ENCODE results near the gene MFRP. TPM values are rescaled to one million over a fixed set of nuclear protein-coding genes. Genes with fewer than 3 reads are reported as not detected.
A peak's percentile ranks its signal among the peaks of the same experiment; 100 is the strongest.

The MFRP gene
- total and polyA plus RNA-seq, 10 of the 15 experiments (the other 5 are each of a cell fraction or from before 2014, with no cell fraction given), result not detected

DNA sequence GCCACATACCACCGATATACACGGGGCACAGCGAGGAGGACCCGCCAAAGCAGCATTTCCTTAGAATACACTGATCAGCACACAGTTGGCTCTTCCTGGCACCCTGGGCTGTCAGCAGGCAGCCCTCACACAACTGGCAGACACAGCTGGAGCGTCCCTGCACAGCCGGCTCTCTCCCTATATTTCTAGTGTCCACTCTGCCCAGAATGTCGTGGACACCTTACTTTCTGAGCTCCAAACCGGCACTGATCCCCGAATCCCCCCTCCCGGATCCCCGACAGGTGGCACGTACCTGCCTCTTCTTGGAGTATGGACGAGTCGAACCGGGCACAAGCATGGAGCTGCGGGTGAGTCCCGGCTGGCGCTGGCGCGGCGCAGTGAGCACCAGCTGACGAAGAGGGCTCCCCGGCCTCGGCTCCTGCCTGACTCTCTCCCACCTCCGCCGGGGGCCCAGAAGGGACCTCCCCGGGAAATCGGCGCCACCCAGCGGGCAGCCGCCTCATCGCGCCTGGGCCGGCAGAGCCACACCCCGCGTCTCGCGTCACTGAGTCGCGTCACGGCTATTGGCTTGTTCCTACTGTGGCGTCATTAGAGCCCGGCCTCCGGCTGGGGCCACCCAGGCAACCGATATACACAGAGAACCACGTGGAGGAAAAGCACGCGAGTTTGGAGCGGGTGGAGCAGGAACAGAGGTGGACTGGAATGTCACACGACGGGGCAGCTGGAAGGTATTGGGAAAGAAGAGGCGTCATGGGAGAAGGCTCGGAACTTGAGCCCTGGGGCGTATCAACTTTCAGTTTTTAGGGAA, 34.9 kb upstream of the MFRP start, which contains the start of gene USP2 (continued):
- no peak for TF ChIP-seq EP300 (IDR thresholded peaks at IDR 0.05; ENCODE audit: borderline replicate concordance in 1 of 2, control insufficient read depth in 1 of 2, low read depth in 2 of 2, low read length in 2 of 2)
- TF ChIP-seq, protein P1, sequence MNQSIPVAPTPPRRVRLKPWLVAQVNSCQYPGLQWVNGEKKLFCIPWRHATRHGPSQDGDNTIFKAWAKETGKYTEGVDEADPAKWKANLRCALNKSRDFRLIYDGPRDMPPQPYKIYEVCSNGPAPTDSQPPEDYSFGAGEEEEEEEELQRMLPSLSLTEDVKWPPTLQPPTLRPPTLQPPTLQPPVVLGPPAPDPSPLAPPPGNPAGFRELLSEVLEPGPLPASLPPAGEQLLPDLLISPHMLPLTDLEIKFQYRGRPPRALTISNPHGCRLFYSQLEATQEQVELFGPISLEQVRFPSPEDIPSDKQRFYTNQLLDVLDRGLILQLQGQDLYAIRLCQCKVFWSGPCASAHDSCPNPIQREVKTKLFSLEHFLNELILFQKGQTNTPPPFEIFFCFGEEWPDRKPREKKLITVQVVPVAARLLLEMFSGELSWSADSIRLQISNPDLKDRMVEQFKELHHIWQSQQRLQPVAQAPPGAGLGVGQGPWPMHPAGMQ (IDR thresholded peaks at IDR 0.05; ENCODE audit: borderline replicate concordance), result no peak
- TF ChIP-seq TCF3 (IDR thresholded peaks at IDR 0.05; ENCODE audit: borderline replicate concordance, insufficient read depth, low read depth, low read length), result no peak
- TF ChIP-seq HDAC2 (IDR thresholded peaks at IDR 0.05), result no peak
- no peak for TF ChIP-seq MYB (IDR thresholded peaks at IDR 0.05; ENCODE audit: borderline replicate concordance, low read depth, low read length)
- TF ChIP-seq, protein P2, sequence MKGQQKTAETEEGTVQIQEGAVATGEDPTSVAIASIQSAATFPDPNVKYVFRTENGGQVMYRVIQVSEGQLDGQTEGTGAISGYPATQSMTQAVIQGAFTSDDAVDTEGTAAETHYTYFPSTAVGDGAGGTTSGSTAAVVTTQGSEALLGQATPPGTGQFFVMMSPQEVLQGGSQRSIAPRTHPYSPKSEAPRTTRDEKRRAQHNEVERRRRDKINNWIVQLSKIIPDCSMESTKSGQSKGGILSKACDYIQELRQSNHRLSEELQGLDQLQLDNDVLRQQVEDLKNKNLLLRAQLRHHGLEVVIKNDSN (IDR thresholded peaks at IDR 0.05; ENCODE audit: borderline replicate concordance, extremely low read length, insufficient read depth, low read depth, low read length), result peak; percentile 76
- TF ChIP-seq MEF2B (IDR thresholded peaks at IDR 0.05; ENCODE audit: partially characterized antibody, poor library complexity, severe bottlenecking), result no peak
- TF ChIP-seq, protein P3, sequence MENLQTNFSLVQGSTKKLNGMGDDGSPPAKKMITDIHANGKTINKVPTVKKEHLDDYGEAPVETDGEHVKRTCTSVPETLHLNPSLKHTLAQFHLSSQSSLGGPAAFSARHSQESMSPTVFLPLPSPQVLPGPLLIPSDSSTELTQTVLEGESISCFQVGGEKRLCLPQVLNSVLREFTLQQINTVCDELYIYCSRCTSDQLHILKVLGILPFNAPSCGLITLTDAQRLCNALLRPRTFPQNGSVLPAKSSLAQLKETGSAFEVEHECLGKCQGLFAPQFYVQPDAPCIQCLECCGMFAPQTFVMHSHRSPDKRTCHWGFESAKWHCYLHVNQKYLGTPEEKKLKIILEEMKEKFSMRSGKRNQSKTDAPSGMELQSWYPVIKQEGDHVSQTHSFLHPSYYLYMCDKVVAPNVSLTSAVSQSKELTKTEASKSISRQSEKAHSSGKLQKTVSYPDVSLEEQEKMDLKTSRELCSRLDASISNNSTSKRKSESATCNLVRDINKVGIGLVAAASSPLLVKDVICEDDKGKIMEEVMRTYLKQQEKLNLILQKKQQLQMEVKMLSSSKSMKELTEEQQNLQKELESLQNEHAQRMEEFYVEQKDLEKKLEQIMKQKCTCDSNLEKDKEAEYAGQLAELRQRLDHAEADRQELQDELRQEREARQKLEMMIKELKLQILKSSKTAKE (IDR thresholded peaks at IDR 0.05; ENCODE audit: low read depth, poor library complexity, severe bottlenecking), result no peak
- no peak for TF ChIP-seq CBX3 (IDR thresholded peaks at IDR 0.05; ENCODE audit: borderline replicate concordance, low read depth)
- no peak for TF ChIP-seq SMAD5 (IDR thresholded peaks at IDR 0.05; ENCODE audit: low read depth)
- TF ChIP-seq GATAD2B (conservative IDR thresholded peaks at IDR 0.05; ENCODE audit: low read depth), result peak; percentile 55; the same call in 1 of the 2 replicates
- TF ChIP-seq, protein P4, sequence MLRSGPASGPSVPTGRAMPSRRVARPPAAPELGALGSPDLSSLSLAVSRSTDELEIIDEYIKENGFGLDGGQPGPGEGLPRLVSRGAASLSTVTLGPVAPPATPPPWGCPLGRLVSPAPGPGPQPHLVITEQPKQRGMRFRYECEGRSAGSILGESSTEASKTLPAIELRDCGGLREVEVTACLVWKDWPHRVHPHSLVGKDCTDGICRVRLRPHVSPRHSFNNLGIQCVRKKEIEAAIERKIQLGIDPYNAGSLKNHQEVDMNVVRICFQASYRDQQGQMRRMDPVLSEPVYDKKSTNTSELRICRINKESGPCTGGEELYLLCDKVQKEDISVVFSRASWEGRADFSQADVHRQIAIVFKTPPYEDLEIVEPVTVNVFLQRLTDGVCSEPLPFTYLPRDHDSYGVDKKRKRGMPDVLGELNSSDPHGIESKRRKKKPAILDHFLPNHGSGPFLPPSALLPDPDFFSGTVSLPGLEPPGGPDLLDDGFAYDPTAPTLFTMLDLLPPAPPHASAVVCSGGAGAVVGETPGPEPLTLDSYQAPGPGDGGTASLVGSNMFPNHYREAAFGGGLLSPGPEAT (IDR thresholded peaks at IDR 0.05; ENCODE audit: low read depth), result no peak
- no peak for TF ChIP-seq KAT2A (conservative IDR thresholded peaks at IDR 0.05; ENCODE audit: control insufficient read depth, low read depth, low read length)
- TF ChIP-seq NFXL1 (IDR thresholded peaks at IDR 0.05; ENCODE audit: borderline replicate concordance), result no peak
- no peak for TF ChIP-seq NFYA (IDR thresholded peaks at IDR 0.05; ENCODE audit: borderline replicate concordance, low read depth, low read length)
- TF ChIP-seq BMI1 (IDR thresholded peaks at IDR 0.05; ENCODE audit: borderline replicate concordance), result peak; percentile 54; the same call in 1 of the 2 replicates
- TF ChIP-seq, protein P5, sequence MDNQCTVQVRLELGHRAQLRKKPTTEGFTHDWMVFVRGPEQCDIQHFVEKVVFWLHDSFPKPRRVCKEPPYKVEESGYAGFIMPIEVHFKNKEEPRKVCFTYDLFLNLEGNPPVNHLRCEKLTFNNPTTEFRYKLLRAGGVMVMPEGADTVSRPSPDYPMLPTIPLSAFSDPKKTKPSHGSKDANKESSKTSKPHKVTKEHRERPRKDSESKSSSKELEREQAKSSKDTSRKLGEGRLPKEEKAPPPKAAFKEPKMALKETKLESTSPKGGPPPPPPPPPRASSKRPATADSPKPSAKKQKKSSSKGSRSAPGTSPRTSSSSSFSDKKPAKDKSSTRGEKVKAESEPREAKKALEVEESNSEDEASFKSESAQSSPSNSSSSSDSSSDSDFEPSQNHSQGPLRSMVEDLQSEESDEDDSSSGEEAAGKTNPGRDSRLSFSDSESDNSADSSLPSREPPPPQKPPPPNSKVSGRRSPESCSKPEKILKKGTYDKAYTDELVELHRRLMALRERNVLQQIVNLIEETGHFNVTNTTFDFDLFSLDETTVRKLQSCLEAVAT (IDR thresholded peaks at IDR 0.05), result no peak
- TF ChIP-seq SREBF2 (IDR thresholded peaks at IDR 0.05; ENCODE audit: low read length), result no peak
- no peak for TF ChIP-seq ZNF384 (IDR thresholded peaks at IDR 0.05; ENCODE audit: borderline replicate concordance, low read depth, low read length)
- no peak for TF ChIP-seq POLR2A (IDR thresholded peaks at IDR 0.05; ENCODE audit: low read depth, low read length)
- no peak for TF ChIP-seq PAX8 (IDR thresholded peaks at IDR 0.05)
- no peak for TF ChIP-seq SRF (IDR thresholded peaks at IDR 0.05; ENCODE audit: low read depth in 2 of 2, low read length in 2 of 2)
